Activated CD8-positive, alpha-beta T cell treated with anti-CD3 and anti-CD28 coated beads for 36 hours (primary cell): ENCODE measurements around the gene SEC16B. TPM values are rescaled to one million over a fixed set of nuclear protein-coding genes. Genes with fewer than 3 reads are reported as not detected.

ENCODE experiments used
- ATAC-seq: fragments of 200-7000 bp; cut with Tn5 transposase; one replicate; pipeline ENCODE4 v1.10.0; 2021; ENCODE audit warnings: mild to moderate bottlenecking, moderate library complexity
- CTCF ChIA-PET: fragments of 350-600 bp; sonication (Branson Sonifier 250); formaldehyde crosslinking; loops from one replicate; lab custom pipeline; 2021; ENCODE audit warnings: antibody characterized with exemption; lab: Charles Lee
- POLR2A ChIA-PET: fragments of 350-600 bp; sonication (Branson Sonifier 250); formaldehyde crosslinking; loops from one replicate; lab custom pipeline; 2021; ENCODE audit warnings: antibody characterized with exemption; lab: Charles Lee
- DNase-seq: peaks from one replicate; pipeline ENCODE4 v3.0.0-alpha.2; 2020
- H3K27ac Mint-ChIP-seq: one replicate; pipeline ENCODE4 v1.8.0; 2021; ENCODE audit warnings: mild to moderate bottlenecking, mixed read lengths
- H3K27me3 Mint-ChIP-seq: one replicate; pipeline ENCODE4 v1.8.0; 2021; ENCODE audit warnings: mixed read lengths
- H3K36me3 Mint-ChIP-seq: one replicate; pipeline ENCODE4 v1.8.0; 2021; ENCODE audit warnings: low read depth, mixed read lengths
- H3K4me1 Mint-ChIP-seq: one replicate; pipeline ENCODE4 v1.8.0; 2021; ENCODE audit warnings: low read depth, mixed read lengths
- H3K4me3 Mint-ChIP-seq: one replicate; pipeline ENCODE4 v1.8.0; 2021; ENCODE audit warnings: mild to moderate bottlenecking, moderate library complexity, mixed read lengths
- H3K9me3 Mint-ChIP-seq: one replicate; pipeline ENCODE4 v1.8.0; 2021; ENCODE audit warnings: mixed read lengths
- CTCF ChIP-seq: fragments of 200-600 bp; IDR thresholded peaks from one replicate; pipeline ENCODE4 v1.8.0; 2022; ENCODE audit warnings: antibody characterized with exemption, mild to moderate bottlenecking
- intact Hi-C: fragments of 100-400 bp; cut with micrococcal nuclease; formaldehyde crosslinking; loops from one replicate; pipeline ENCODE4 v1.10.0; 2022
- total RNA-seq, 2 experiments: library from RNA; stranded (reverse); gene quantifications; one replicate each; pipeline ENCODE4 v1.2.3, GENCODE V29; 2021

SEC16B gene
- total RNA-seq, 2 experiments from 2014 or later = not detected

GRCh38 chr1:177897281-177897997 lies 72.4 kb downstream of the SEC16B start:
- Mint-ChIP-seq H3K36me3 (no peaks in the 10 kb centered on the region), H3K27me3 (no peaks in the 10 kb centered on the region), H3K4me3 (no peak overlapping the region), H3K4me1 (no peaks in the 10 kb centered on the region), H3K27ac (no peak overlapping the region), H3K9me3 (peaks cover 4% of the 10 kb centered on the region)
- no peak for TF ChIP-seq CTCF
- POLR2A ChIA-PET = no interaction called here
- DNase-seq (no peak), ATAC-seq (no peak)
- intact Hi-C loops = no loop called here
- CTCF ChIA-PET = no interaction called here

Other genes starting within 250 kb of the SEC16B start
- gene RASAL2, start 124.0 kb upstream of the SEC16B start, total RNA-seq = not detected